NB4 (cell line): Measurements from ENCODE around the gene NRDC.

Experiments used
- DNase-seq: peaks from one replicate; pipeline ENCODE4 v3.0.0; 2010; ENCODE audit warnings: low read depth
- H3K4me3 ChIP-seq: one replicate; pipeline ENCODE4 v1.5.1; 2011; ENCODE audit warnings: mild to moderate bottlenecking, low read depth, low read length, moderate library complexity
- MYC ChIP-seq: IDR thresholded peaks from 2 replicates; pipeline ENCODE4 v1.6.1; 2011; ENCODE audit warnings: low read depth, low read length
- POLR2A ChIP-seq: IDR thresholded peaks from 2 replicates; pipeline ENCODE4 v1.6.1; 2011; ENCODE audit warnings: mild to moderate bottlenecking; ENCODE audit not compliant: insufficient read length; ENCODE audit errors: extremely low read depth
- TF ChIP-seq, protein P1 (sequence below): IDR thresholded peaks from one replicate; pipeline ENCODE4 v1.5.1; 2012; ENCODE audit warnings: low read depth, low read length
- TF ChIP-seq, protein P2 (sequence below): IDR thresholded peaks from 2 replicates; pipeline ENCODE4 v1.6.1; 2011; ENCODE audit warnings: low read depth, low read length

NRDC gene

GRCh38 chr1:51741121-51741681, 137.3 kb downstream of the NRDC start:
- H3K4me3 ChIP-seq = no peak overlapping the region
- TF ChIP-seq, protein P1, sequence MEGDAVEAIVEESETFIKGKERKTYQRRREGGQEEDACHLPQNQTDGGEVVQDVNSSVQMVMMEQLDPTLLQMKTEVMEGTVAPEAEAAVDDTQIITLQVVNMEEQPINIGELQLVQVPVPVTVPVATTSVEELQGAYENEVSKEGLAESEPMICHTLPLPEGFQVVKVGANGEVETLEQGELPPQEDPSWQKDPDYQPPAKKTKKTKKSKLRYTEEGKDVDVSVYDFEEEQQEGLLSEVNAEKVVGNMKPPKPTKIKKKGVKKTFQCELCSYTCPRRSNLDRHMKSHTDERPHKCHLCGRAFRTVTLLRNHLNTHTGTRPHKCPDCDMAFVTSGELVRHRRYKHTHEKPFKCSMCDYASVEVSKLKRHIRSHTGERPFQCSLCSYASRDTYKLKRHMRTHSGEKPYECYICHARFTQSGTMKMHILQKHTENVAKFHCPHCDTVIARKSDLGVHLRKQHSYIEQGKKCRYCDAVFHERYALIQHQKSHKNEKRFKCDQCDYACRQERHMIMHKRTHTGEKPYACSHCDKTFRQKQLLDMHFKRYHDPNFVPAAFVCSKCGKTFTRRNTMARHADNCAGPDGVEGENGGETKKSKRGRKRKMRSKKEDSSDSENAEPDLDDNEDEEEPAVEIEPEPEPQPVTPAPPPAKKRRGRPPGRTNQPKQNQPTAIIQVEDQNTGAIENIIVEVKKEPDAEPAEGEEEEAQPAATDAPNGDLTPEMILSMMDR = no peak
- TF ChIP-seq POLR2A (no peak), MYC (no peak)
- TF ChIP-seq, protein P2, sequence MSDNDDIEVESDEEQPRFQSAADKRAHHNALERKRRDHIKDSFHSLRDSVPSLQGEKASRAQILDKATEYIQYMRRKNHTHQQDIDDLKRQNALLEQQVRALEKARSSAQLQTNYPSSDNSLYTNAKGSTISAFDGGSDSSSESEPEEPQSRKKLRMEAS = no peak
- no peak for DNase-seq

DNA sequence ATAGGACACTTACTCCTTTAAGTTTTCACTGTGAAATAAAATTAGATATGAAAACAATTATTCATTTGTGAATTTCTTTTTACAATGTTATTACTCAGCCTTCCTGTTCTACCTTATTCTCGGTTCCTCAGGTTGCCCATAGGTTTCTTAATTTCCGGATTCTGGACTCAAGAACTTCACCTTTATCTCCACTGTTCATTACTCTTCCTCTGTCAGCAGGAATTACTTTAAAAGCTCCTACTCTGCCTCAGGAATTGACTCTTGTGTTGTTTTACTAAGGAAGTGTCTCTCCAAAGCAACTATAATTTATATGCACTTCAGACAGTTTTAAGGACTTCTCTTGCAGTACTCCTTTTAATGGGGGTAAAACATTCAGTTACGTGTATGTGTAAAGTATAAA, 137.9 kb downstream of the NRDC start:
- no peak for DNase-seq
- no peak overlapping the region for H3K4me3 ChIP-seq
- TF ChIP-seq POLR2A (no peak), MYC (no peak)
- TF ChIP-seq, protein P2 = no peak
- TF ChIP-seq, protein P1 = no peak
